GM18519 (cell line): Measurements from ENCODE around the gene ACTR5.
"Not testable (repeated sequence)": the region's sequence is repeated elsewhere in the genome, so short reads cannot be mapped to it uniquely, and the experiment has no call there.

Source experiments
- ATAC-seq: cut with Tn5 transposase; IDR thresholded peaks from one replicate; pipeline ENCODE4 v1.9.1; 2021; ENCODE audit warnings: mild to moderate bottlenecking, moderate library complexity; ENCODE audit not compliant: unreplicated experiment, low FRiP score

The ACTR5 gene

DNA sequence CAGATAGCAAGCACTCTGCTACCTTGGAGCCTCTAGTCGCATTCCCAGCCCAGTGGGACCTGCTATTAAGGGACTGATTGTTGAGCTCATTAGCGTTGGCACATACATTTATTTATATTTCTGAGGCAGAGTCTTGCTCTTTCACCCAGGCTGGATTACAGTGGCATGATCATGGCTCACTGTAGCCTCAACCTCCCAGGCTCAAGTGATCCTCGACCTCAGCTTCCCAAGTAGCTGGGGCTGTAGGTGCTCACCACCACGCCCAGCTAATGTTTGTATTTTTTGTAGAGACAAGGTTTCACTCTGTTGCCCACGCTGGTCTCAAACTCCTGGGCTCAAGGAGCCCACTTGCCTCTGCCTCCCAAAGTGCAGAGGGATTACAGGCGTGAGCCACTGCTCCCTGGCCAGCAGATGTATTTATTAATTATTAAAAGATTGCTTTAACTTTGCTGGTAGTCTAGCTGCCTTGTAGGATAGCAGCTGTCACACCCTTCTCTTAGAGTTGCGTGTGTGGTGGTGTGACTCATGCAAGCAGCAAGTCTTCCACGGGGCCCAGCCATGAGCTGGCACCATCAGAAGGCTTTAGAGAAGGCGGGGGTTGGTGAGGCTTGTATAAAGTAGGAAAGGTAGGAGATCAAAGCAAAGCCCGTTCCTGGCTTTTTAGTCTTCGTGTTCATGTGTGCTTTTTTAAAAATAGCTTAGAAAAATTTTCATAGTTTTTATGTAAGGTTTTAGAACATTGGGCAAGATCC lies 16.5 kb downstream of the ACTR5 start:
- ATAC-seq = no peak

DNA sequence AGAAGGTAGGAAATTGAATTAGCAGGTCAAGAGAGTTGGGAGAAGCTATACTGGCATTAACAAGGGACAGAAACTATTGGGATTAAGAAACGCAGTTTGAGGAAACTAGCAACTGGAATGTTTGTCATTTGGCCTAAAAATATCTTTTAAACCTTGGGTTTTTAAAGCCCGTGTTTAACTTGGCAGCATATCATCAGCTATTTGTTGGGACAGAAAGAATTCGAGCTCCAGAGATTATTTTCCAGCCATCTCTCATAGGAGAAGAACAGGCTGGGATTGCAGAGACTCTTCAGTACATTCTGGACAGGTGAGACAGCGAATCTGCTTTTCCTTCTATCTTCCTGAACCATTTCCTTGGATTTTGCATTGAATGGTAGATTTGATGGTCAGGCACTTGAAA lies 17.8 kb downstream of the ACTR5 start:
- ATAC-seq = no peak

DNA sequence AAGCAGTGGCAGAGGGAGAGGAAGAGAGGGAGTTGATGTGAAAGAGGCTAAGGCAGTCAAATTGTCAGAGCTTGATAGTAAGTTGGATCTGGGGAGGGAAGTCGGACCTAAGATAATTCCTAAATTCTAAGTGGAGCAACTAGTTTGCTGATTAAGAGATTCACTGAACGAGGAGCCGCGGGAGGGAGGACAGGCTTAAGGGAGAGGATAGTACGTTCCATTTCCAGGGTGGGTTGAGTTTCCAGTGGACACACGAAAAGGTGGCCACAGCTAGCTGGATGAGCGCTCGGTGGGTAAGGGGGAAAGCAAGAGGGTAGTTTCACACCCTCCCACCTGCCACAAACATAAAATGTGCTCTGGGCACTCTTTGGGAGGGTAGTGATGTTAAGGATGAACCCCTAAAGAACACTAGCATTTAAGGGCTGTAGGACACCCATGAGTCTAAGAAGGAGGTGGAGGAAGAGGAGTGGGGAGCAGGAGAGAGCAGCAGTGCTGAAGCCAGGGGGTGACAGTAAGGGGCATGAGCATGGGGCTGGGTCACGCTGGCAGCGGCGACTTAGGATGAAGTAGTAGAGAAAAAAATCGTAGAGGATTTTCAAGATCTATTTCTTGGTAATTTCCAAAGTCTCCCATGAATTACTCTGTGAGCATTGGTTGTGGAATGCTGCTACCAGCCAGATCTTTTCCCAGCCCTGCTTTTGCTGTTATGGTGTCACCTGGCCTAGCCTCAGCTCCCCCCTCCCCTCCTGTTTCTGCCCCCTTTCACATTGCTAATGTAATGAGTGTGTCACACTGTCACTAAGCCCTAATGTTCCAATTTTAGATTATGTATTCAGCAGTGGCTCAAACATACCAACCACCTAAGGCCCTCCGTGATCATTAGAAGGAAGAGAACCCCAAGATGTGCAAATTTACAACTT lies 21.4 kb downstream of the ACTR5 start:
- ATAC-seq = no peak

DNA sequence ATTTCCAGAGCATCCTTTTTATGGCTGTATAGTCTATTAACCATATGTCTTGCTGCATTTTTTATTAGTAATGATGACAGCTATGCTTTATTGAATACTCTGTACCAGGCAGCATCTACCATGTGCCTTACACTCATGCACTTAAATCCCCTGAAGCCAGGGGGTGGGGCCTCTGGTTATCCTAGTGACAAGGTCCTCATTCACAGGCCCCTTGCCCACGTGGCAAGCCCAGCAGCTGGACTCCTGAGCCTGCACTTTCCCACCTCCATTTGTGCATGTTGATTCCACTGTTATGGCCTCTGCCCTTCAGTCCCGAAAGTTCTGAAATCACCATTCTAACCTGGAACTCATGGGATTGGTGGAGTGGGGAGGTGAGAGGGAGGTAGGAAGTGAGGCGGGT lies 22.3 kb downstream of the ACTR5 start:
- no peak for ATAC-seq

DNA sequence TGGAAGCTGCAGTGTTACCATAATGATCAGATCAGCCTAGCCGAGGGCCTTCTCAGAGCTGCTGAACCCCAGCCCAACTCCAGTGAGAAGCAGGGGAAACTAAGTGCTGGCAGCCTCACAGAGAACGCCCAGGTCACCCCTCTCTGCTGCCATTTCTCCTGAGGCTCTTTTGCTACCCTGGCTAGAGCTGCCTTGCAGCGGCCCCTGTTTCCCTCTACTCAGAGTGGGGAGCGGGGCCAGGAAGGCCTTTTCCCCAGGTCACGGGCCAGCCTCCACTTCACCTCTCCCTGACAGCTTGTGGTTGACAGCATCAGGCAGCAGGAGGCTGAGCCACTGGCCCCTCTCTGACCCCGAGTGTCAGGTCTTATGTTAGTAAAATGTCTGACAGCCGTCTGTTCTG lies 22.7 kb downstream of the ACTR5 start:
- ATAC-seq = no peak

DNA sequence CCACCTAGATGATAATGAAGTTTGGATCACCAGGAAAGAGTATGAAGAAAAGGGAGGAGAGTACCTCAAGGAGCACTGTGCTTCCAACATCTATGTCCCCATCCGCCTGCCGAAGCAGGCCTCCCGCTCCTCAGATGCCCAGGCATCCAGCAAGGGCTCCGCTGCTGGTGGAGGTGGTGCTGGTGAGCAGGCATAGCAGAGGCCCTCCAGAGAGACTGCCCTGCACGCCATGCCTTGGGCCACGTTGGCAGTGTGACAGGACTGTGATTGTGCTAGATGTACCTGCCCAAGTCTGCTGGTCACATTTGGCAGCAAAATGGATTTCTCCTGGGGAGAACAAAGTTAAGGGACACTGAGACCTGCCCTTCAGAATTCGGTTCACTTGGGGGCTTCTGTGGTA lies 23.4 kb downstream of the ACTR5 start:
- no peak for ATAC-seq

DNA sequence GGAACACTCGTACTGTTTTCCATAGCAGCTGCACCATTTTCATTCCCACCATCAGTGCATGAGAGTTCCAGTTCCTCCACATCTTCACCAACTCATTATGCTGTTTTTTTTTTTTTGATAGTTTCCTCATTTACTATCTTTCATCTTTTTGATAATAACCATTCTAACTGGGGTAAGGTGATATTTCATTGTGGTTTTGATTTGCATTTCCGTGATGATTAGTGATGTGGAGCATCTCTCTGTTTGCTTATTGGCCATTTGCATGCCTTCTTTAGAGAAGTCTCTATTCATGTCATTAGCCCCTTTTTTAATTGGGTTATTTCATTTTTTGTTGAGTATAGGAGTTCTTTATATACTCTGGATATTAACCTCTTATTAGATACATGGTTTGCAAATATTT lies 25.9 kb downstream of the ACTR5 start:
- no peak for ATAC-seq

DNA sequence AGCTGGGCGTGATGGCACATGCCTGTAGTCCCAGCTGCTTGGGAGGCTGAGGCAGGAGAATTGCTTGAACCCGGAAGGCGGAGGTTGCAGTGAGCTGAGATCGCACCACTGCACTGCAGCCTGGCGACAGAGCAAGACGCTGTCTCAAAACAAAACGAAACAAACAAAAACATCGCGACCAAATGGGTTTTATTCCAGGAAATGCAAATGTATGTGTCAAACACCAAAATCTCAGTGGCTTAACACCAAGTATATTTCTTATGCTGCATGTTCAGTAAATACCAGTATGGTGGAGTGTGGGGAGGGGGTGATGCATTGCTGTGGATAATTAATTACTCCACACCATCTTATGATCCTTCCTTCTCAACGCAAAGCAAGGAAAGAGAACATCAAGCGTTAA lies 28.1 kb downstream of the ACTR5 start:
- ATAC-seq = no peak

DNA sequence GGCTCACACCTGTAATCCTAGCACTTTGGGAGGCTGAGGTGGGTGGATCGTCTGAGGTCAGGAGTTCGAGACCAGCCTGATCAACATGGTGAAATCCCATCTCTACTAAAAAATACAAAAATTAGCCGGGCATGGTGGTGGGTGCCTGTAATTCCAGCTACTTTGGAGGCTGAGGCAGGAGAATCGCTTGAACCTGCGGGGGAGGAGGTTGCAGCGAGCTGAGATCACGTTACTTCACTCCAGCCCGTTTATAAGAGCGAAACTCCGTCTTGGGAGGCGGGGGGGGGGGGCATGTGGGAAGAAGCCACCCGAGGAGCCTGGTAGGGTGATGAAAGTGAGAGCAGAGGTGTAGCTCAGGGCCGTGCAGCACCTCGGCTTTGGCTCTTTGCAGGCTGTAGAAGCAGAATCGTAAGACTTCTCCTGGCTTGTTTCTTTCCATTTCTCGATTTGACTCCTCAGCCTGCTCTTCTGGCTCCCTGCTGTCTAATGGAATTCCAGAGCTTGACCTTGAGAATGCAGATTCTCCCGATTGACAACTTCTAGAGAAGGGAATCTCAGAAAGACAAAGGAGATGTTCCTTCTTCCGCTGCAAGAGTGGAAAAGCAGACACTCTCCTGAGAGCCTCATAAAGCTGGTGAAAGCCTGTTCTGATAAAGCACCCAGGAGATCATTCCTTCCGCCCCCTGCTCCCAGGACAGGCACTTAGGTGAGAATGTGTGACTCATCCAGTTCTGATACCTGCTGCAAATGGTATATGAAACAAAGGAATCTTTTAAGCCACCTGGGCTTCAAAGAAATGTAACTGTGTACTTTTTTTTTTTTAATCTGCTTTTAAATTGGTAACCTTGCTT lies 31.2 kb downstream of the ACTR5 start:
- ATAC-seq = no peak

DNA sequence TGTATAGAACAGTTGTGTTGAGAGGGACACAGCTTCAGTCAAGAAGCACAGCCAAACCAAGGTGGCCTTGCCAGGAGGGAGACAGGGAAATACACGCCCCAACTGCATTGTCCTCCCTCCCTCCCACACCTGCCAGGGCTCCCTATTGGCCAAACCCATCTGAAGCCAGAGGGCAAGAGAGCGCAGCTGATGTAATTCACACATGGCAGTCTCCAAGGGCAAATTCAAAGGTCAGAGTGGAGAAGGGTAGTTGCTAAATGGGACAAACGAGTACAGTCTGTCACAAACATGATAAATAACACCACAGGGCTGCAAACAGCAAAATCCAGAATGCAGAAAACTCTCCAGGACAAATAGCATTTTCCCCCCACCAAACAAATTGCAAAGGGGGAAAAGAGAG lies 34.0 kb downstream of the ACTR5 start:
- no peak for ATAC-seq

DNA sequence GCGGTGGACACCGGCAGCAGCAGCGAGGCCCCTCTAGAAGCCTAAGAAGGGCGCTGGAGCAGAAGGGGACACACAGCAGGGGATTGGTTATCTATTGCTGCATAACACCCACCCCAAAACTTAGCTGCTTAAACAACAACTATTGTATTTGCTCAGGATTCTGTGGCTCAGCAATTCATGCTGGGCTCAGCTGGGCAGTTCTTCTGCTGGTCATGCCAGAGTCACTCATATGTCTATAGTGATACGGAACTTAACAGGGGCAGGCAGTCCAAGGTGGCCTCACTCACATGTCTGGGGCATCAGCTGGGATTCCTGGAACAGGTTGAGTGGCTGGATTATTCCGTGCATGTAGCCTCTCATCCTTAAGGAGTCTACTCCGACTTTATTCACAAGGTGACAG lies 39.6 kb downstream of the ACTR5 start:
- ATAC-seq = no peak

DNA sequence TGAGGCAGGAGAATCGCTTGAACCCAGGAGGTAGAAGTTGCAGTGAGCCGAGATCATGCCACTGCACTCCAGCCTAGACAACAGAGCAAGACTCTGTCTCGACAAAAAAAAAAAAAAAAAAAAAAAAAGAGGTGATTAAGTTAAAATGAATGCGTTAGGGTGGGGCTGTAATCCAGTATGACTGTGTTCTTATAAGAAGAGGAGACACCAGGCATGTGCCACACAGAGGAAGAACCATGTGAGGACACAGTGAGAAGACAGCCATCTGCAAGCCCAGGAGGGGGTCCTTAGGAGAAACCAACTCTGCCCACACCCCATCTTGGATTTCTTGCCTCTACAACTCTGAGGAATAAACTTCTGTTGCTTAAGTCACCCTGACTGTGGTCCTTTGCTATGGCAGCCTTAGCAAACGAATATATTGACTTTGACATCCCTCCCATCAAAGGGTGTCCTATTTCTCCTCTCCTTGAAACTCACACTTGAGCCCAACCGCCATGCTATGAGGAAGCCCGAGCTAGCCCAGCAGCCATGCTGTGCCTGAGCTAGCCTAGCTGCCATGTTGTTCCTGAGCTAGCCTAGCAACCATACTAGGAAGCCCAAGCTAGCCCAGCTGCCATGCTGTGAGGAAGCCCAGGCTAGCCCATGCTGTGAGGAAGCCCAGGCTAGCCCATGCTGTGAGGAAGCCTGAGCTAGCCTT lies 41.4 kb downstream of the ACTR5 start:
- ATAC-seq = no peak

DNA sequence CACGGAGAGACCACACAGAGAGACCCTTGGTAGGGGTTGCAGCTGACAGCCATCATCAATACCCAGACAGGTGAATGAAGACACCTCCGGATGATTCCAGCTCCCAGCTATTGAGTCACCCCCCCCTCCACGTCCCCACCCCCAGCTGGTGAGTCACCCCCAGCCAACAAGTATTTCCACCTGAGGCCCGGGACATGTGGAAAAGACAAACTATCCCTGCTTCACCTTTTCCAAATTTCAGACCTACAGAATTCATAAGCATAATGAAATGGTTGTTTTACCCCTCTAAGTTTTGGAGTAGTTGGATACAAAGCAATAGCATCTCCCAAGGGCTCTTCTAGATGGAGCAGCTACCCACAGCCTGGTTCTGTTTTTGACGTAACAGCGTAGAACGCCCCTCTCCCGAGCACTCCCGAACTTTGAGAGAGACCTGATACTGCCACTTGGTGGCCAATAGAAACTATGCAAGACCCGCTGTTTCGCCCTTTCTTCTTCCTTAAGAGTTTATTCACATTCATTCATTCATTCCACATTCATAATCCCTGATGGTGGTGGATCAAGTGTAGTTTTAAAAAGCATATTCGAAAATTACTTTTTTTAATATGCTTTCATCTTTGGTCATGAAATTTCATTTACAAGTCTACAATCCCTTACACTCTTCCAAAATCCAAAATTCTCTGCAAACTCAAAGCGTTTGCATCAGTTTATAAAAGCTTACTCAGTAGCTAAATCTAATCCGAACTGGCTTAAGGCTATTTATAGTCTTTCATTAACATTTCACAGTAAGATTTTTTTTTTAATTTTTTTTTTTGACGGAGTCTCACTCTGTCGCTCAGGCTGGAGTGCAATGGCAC lies 42.2 kb downstream of the ACTR5 start:
- ATAC-seq = no peak

DNA sequence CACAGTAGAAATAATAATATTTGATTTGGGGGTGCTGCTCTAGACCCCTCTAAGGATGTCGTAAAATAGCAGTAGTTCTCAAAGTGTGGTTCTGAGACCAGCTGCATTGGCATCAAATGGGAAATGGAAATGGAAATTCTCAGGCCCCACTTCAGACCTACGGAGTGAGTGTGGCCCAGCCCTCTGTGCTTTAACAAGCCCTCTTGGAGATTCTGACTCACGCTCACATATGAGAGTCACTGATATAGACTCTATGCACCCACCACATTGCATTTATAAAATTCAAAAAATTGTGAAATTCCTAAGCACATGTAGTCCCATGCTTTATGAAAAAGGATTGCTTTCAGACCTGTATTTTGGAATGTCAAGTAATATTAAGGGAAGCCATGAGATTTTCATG lies 43.0 kb downstream of the ACTR5 start:
- ATAC-seq = no peak

DNA sequence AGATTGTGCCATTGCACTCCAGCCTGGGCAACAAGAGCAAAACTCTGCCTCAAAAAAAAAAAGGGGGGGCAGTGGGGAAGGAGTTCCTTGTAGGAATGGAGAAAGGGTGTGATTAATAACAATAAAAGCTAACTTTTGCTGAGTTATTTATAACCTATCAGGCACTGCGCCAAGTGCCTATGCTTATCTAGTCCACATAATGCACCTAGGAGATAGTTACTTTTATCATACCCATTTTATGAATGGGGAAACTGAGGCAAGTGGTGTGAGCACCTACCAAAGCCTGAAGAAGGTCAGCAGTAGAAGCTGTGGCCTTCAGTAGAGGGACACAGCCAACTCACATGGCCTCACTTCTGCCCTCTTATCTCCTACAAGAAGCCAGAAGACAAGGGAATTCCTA lies 43.7 kb downstream of the ACTR5 start:
- ATAC-seq = no peak

DNA sequence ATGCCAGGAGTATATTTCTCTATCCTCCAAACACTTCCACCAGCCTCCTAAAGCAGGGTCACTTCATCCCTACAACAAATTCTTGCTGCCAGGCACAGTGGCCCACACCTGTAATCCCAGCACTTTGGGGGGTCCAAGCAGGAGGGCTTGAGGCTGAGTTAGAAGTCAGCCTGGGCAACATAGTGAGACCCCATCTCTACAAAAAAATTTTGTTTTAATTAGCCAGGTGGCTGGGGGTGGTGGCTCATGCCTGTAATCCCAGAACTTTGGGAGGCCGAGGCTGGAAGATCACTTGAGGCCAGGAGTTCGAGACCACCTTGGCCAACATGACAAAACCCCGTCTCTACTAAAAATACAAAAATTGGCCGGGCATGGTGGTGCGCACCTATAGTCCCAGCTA lies 45.8 kb downstream of the ACTR5 start:
- not testable (repeated sequence) for ATAC-seq

DNA sequence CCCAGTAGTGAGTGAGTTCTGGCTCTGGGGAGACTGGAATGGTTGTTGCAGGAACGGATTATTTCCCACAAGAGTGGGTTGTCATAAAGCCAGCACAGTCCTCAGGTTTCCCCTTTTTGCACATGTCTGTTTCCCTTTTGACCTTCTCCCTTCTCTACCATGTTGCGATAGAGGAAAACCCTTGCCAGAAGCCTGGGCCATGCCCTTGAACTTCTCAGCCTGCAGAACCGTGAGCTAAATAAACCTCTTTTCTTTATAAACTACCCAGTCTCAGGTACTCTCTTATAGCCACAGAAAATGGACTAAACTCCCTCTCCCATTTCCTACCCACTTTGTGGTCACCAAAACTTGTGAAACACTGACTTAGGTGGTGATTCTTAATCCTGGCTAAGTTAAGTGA lies 50.0 kb downstream of the ACTR5 start:
- no peak for ATAC-seq

DNA sequence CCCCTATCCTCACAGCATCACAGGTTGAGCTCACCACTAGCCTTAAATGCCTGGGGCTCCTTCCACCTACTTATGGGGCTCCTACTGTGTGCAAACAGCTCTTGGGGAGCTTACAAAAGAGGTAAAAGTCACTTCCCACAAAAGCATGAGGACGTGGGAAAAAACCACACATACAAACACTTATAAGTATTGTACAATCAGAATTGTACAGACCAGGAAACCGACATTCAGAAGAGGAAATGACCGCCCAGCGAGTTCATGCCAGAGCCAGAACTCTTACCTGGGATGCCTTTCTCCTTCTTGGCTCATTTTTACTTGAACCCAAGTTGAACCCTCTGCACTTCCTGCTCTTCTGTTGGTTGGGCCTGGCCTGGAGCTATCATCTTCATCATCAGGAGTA lies 50.9 kb downstream of the ACTR5 start:
- ATAC-seq = no peak

DNA sequence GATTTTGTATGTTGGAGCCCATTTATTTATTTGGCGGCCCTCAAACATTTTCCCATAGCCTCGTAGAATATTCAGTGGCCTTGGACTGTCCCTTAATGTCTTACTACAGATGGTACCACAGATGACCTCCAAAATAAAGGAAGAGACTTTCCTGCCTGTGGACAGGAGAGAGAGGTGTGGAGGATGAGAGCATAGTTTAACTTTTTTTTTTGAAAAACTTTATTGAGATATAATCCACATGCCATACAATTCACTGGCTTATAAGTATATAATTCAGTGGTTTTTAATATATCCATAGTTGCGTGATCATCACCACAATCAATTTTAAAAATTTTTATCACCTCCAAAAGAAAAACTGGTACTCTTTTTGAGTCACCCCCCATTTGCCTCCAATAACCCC lies 52.6 kb downstream of the ACTR5 start:
- no peak for ATAC-seq

DNA sequence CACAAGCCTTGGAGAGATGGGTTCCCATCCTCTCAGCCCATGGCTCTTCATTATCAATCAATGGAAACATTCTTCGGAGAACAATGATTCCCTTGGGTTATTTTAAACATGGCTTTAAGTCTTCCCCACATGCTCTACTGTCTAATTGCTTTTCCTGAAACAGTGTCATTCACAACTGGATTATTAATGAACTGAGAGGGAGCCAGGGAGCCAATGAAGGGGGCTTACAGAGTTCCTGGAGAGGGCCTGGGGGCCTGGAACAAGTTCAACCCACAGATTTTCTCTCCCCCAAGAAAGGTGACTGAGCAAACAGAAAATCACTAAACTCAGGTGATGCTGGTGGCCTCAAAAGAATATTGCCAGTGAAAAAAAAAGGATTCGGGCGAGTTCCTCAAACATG lies 56.0 kb downstream of the ACTR5 start:
- no peak for ATAC-seq
